GM19023 (cell line): Measurements from ENCODE around the gene TLR9.

Source experiments
- ATAC-seq: cut with Tn5 transposase; IDR thresholded peaks from one replicate; pipeline ENCODE4 v1.9.1; 2021; ENCODE audit warnings: mild to moderate bottlenecking, moderate library complexity; ENCODE audit not compliant: unreplicated experiment

Gene TLR9

GRCh38 chr3:52248165-52248541 is 22.7 kb upstream of the TLR9 start:
- no peak for ATAC-seq

- ATAC-seq = no peak
Measured at GRCh38 chr3:52247409-52248164, 22.1 kb upstream of the TLR9 start.

- ATAC-seq = no peak
Measured at GRCh38 chr3:52246728-52247408, 21.4 kb upstream of the TLR9 start.

GRCh38 chr3:52246264-52246620 is 20.8 kb upstream of the TLR9 start:
- no peak for ATAC-seq

GRCh38 chr3:52245322-52246263 is 20.1 kb upstream of the TLR9 start, which contains the start of gene PPM1M:
TSS of gene PPM1M (plus strand) at chr3:52245759. CDS start at chr3:52245825, 66 bp downstream.
- ATAC-seq = no peak

- ATAC-seq = no peak
Measured at GRCh38 chr3:52243791-52244628, 18.6 kb upstream of the TLR9 start.

- ATAC-seq = no peak
Measured at GRCh38 chr3:52242039-52242438, 16.6 kb upstream of the TLR9 start.

- no peak for ATAC-seq
Measured at GRCh38 chr3:52240886-52241370, 15.5 kb upstream of the TLR9 start.

- ATAC-seq = no peak
Measured at GRCh38 chr3:52240059-52240885, 14.8 kb upstream of the TLR9 start.

- peak; percentile 81 for ATAC-seq
Measured at GRCh38 chr3:52238761-52239701, 13.6 kb upstream of the TLR9 start, which contains the start of gene TWF2. TSS of gene TWF2 (minus strand) at chr3:52239158. CDS start at chr3:52239016, 142 bp downstream.

- ATAC-seq = peak; percentile 7
Measured at GRCh38 chr3:52238193-52238760, 12.8 kb upstream of the TLR9 start.

GRCh38 chr3:52237657-52238172 is 12.3 kb upstream of the TLR9 start:
- ATAC-seq = no peak

GRCh38 chr3:52237006-52237656 is 11.7 kb upstream of the TLR9 start:
- no peak for ATAC-seq

GRCh38 chr3:52236424-52236886 is 11.0 kb upstream of the TLR9 start:
- no peak for ATAC-seq

- no peak for ATAC-seq
Measured at GRCh38 chr3:52234516-52235447, 9.3 kb upstream of the TLR9 start.

- ATAC-seq = no peak
Measured at GRCh38 chr3:52233968-52234367, 8.5 kb upstream of the TLR9 start.
